GM21723 (cell line): ENCODE data around the gene ZNF805.
"Not testable (repeated sequence)": the region's sequence is repeated elsewhere in the genome, so short reads cannot be mapped to it uniquely, and the experiment has no call there.

ENCODE experiments used
- ATAC-seq: cut with Tn5 transposase; IDR thresholded peaks from one replicate; pipeline ENCODE4 v1.9.1; 2021; ENCODE audit warnings: mild to moderate bottlenecking, moderate library complexity; ENCODE audit not compliant: unreplicated experiment

Gene ZNF805

GRCh38 chr19:57267291-57267690 is 26.9 kb downstream of the ZNF805 start:
- no peak for ATAC-seq

GRCh38 chr19:57269515-57270250 is 29.3 kb downstream of the ZNF805 start:
- no peak for ATAC-seq

- ATAC-seq = no peak
These were observed 30.8 kb downstream of the ZNF805 start for GRCh38 chr19:57271280-57271679.

GRCh38 chr19:57273014-57273413 is 32.6 kb downstream of the ZNF805 start:
- ATAC-seq = no peak

DNA sequence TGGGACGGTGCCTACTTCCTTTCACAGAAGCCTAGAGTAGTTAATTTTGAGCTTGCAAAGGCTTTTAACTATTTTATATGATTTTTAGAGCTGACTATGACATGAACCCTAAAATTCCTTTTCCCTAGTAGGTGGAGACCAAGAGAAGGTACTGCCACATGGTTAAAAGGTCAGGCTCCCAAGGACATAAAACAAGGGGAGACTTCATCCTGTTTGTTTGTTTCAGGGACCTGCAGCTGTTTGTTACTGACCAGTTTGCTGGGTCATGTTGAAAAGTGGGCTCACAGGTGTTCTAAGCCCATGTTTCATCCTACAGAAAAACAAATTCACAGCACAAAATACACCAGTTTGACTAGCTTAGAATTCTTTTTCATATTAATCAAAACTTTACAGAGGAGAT is 36.0 kb downstream of the ZNF805 start:
- no peak for ATAC-seq

DNA sequence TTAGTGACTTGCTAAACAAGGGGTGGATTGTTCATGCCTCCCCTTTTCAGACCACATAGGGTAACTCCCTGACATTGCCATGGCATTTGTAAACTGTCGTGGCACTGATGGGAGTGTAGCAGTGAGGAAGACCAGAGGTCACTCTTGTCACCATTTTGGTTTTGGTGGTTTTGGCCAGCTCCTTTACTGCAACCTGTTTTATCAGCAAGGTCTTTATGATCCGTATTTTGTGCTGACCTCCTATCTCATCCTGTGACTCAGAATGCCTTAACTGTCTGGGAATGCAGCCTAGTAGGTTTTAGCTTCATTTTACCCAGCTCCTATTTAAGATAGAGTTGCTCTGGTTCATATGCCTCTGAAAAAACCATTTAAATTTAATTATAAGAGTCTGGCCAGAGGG is 38.0 kb downstream of the ZNF805 start:
- ATAC-seq = not testable (repeated sequence)

GRCh38 chr19:57279418-57280164 is 39.2 kb downstream of the ZNF805 start:
- peak; percentile 67 for ATAC-seq

DNA sequence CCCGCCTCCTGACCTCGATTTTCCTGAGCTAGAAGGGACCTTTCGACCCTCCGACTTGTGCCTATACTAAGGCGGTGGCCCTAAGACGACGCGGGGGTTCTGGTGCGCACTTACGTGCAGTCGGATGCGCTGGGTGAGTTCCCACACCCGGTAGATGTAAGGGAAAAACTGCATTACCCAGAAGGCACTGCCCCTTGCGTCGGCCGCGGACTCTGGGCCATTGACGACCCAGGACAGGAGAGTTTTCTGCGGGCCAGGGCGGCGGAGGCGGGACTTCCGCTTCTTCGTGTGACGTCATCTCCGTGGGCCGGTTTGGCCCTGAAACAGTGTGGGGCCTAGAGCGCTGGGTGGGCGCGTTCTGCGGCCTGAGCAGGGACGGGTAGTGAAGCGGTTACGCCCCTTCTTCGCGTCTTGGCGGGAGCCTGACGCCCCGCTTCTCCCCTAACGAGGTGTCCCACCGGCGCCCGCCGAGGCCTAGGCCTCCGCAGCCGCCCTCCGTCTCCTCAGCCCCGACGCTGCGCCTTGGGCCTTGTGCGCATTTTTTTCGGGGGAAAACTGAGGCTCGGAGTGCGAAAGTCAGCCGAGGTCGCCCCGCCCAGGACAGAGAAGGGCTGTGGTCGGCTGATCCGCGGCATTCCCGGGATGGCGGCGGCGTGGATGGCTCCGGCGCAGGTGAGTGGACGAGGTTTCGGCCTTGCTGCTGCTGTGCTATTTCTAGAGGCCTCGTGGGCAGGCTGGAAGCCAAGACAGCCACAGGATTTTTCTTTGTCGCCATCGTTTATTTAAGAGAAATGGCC is 39.9 kb downstream of the ZNF805 start, which contains the start of gene ZNF460:
ZNF460 (plus strand) TSS at position 321 of the 797 bp plus-strand sequence; CDS start at position 643, 322 bp downstream.
- ATAC-seq = peak; percentile 78

DNA sequence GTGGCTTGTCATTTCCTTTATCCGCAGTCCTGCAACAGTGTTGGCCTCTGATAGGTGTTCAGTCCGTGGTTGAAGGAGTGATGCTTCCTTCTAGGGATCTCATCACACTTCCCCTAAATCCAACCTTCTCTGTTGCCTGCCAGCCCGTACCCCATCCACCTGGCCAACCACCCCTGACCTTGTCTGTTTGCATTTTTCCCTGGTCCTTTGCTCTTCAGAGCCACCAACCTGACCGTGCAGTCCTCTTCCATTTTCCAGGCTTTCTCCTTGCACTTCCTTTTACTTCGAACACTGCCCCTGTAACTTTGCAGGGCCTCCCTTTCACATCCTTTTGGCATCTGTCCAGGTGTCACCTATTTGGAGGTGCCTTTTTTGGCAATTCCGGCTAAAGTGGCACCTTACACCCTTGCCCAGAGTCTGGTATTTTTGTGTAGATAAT is 40.5 kb downstream of the ZNF805 start:
- ATAC-seq = no peak

- ATAC-seq = no peak
These were observed 41.7 kb downstream of the ZNF805 start for GRCh38 chr19:57282011-57282643.

DNA sequence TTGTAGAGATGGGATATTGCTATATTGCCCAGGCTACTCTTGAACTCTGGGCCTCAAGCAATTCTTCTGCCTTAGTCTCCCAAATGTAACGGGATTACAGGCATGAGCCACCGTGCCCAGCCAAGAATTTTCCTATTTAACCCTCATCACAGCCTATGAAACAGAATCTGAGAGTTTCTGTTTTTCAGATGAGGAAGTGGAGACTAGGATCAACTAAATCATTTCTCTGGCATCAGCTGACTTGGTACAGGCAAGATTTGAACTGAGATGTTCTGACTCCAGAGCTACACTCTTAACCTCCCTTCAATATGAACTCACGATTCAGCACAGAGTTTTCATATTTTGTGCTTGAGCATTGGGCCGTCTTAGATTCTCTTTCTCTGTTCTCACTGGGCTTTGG is 47.9 kb downstream of the ZNF805 start:
- ATAC-seq = no peak

DNA sequence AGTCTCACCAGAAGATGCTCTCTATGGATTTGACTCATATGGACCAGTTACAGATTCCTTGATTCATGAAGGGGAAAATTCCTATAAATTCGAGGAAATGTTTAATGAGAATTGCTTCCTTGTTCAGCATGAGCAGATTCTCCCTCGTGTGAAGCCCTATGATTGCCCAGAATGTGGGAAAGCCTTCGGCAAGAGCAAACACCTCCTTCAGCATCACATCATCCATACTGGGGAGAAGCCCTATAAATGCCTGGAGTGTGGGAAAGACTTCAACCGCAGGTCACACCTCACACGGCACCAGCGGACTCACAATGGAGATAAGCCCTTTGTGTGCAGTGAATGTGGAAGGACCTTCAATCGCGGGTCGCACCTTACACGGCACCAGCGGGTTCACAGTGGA is 50.5 kb downstream of the ZNF805 start:
- ATAC-seq = no peak

GRCh38 chr19:57292547-57292946 is 52.1 kb downstream of the ZNF805 start:
- no peak for ATAC-seq

DNA sequence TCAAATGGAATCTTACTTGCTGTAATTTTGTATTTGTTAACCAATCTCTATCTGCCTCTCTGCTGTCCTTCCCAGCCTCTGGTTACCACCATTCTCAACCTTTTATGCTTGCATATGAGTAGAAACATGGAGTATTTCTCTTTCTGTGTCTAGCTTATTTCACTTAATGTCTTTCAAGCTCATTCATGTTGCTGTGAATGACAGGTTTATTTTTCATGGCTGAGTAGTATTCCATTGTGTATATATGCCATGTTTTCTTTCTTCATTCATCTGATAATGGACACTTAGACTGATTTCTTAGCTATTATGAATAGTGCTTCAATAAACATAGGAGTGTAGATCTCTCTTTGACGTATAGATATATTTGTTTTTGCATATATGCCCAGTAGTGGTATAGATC is 53.3 kb downstream of the ZNF805 start:
- ATAC-seq = no peak

GRCh38 chr19:57302020-57302465 is 61.6 kb downstream of the ZNF805 start:
- no peak for ATAC-seq

DNA sequence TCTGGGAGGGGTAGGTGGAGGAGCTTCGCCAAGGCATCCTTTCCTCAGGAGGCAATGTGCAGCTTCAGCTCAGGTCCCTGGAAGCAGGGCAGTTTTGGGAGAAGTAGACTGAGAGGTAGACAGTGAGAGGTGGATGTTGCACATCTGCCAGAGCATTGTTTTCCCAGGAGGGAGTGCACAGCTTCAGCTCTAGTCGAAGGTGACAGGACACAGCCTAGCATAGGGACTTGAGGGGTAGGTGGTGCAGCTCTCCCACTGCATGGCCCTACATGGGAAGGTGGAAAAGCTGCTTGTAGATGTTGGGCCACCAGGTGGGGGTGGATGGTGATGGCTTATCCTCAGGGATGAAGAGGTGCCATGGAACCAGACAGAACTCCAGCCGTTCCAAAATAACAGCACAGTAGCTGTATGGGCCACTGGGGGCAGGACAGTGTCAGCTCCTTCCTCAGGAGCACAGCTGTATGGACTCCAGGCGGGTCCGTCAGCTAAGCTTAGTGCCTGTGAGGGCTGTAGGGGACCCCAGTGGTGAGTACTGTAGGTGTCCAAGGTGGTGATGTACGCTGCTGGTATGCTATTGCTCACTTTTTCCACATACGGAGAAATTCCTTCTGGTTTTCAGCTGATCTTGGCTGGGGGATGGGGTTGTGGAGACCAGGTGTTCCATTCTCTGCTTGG is 62.4 kb downstream of the ZNF805 start:
- no peak for ATAC-seq
